GM10248 (cell line): ENCODE results near the gene ZNF423.

Experiments used
- CTCF ChIA-PET: fragments of 300-600 bp; sonication (Branson Sonifier 250); formaldehyde crosslinking; extraction: SDS; loops from one replicate; lab custom pipeline; 2021; ENCODE audit warnings: antibody characterized with exemption; lab: Yijun Ruan, JAX
- POLR2A ChIA-PET: fragments of 350-650 bp; sonication (Branson Sonifier 250); formaldehyde crosslinking; extraction: SDS; loops from one replicate; lab custom pipeline; 2020; ENCODE audit warnings: antibody characterized with exemption; lab: Yijun Ruan, JAX
- DNase-seq: peaks from one replicate; pipeline ENCODE4 v3.0.0; 2012; ENCODE audit errors: extremely low spot score
- TF ChIP-seq, protein P1 (sequence below): IDR thresholded peaks from 2 replicates; pipeline ENCODE4 v1.5.1; 2012; ENCODE audit warnings: mild to moderate bottlenecking, low read depth; ENCODE audit errors: extremely low read depth, missing control alignments, control extremely low read depth

ZNF423 gene

DNA sequence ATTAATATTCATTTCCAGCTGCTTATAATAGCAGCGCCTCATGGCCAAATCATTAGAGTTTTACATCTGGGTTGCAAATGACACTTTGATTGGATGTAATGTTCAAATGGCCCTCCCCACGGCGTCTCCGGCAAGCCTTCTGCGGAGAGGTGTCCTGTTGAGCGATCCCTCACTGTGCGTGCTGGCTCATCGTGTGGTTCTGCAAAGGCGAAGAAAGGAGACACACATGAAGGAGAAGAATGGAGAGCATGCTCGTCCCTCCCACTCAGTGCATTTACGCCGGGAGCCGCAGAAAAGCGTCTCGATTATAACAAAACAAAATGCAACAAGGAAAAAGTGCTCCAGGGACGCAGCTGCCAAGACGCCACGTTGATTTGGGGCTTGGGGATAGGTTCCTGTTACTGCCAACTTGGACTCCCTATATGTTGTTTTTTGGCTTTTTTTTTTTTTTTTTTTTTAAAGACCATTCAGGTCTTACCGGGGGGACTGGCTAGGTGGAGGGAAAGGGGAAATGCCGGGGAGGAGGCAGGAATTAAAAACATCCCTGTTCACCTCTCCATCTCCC, 364.7 kb downstream of the ZNF423 start:
- TF ChIP-seq, protein P1, sequence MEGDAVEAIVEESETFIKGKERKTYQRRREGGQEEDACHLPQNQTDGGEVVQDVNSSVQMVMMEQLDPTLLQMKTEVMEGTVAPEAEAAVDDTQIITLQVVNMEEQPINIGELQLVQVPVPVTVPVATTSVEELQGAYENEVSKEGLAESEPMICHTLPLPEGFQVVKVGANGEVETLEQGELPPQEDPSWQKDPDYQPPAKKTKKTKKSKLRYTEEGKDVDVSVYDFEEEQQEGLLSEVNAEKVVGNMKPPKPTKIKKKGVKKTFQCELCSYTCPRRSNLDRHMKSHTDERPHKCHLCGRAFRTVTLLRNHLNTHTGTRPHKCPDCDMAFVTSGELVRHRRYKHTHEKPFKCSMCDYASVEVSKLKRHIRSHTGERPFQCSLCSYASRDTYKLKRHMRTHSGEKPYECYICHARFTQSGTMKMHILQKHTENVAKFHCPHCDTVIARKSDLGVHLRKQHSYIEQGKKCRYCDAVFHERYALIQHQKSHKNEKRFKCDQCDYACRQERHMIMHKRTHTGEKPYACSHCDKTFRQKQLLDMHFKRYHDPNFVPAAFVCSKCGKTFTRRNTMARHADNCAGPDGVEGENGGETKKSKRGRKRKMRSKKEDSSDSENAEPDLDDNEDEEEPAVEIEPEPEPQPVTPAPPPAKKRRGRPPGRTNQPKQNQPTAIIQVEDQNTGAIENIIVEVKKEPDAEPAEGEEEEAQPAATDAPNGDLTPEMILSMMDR: no peak
- POLR2A ChIA-PET: no interaction called here
- DNase-seq: no peak
- CTCF ChIA-PET: interaction anchor here (1.1 to 1.3 kb wide), 3 partner anchors 13 to 102 kb away, joined by 3 to 4 read pairs (median 3); no protein-coding TSS in a partner anchor

DNA sequence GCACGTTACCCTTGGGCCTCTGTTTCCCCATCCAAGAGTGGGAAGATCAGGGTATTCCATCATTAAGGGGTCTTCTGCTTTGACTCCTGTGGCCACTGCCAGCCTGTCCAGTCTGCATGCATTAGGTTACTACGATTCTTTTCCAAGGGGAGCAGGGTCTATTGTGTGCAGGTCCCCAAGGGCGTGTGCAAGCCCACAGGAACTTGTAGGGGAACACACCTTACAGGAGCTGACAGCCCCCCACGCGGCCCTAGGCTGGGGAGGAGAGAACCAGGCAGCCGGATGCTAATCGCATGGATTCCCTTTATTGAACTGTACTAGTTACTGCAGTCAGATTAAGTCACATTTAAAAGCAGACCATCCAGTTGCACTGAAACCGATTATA, 365.6 kb downstream of the ZNF423 start:
- ChIA-PET POLR2A (no interaction called here), CTCF (no interaction called here)
- no peak for DNase-seq
- TF ChIP-seq, protein P1: no peak

DNA sequence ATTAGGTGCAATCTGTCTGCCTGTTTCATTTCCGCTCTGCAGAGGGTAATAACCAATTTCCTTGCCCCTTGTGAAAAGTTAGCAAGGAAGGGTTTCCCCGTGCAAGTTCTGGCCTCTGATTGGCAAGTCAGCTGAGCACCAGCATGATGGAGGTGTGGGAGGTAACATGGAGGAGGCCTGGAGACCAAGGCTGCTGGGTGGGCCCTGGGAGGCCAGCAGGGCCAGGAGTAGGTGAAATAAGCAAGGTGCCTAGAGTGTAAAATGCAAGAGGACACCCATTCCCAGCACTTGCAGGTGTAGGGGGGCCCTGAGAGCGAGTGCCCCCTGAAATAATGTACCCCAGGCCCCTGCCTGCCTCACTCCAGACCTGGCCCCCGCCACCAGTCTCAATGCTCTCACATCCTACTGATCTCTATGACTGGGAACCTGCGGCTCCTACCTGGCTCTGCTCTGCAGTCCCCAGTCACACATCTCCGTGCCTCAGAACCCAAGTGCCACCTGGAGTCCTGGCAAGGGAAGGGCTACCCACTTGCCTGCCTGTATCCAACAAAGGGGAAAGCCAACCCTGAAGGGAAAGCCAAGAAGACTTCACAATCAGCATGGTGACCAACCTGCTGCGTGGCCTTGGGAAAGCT, 366.1 kb downstream of the ZNF423 start:
- ChIA-PET CTCF (no interaction called here), POLR2A (no interaction called here)
- TF ChIP-seq, protein P1: no peak

DNA sequence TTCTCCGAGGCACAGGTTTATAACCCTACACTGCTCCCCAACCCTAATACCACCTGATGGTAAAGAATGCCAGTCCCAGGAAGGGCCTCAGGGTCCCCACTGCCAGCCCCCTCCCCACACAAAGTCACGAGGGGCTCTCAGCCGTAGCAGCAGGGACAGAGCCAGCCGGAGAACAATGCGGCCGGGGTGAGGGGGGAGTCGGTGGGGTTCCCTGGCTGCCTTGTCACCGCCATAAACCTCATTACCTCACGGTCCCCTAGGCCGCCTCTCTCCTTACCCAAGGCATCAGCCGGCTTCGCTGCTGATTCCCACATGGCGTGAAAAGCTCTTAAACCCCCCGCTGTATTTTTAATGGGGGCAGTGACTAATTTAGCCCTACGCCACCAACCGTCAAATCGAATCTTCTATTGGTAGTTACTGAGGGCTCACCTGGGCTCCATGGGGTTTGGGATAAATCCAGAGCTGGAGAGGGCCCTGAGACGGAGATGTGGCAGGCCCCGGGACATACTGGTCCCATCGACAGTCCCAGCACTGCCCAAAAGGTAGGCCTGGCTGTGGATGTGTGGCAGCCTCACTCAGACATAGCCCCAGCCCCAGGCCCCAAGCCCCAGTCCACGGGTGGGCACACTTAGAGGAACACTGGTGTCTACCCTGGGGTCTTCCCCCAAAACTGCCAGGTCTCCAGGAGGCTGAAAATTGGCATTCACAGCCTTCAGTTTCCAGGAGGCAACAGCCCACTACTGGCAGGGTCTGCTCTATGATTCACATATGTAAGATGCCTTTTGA, 367.0 kb downstream of the ZNF423 start:
- no peak for DNase-seq
- TF ChIP-seq, protein P1: no peak
- ChIA-PET POLR2A (no interaction called here), CTCF (no interaction called here)

More for the DNA sequence above, 366.1 kb downstream of the ZNF423 start:
- DNase-seq: no peak

DNA sequence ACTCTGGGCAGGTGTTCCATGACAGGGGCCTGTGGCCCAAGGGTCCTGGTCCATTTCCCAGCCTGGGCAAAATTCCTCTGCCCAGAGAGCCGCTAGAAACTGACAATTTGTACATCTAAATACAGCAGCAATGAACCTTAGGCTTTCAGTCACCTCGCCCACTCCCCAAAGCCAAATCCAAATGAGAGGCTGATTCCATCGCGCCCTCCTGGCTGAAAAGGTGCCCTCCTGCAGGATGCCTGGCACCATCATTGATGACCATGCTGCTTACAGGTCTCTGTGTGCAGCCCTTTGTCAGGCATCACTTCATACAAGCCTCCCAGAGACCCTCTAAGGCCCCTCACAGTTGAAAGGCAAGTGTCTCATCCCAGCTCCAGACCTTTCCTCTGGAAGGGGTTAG, 367.6 kb downstream of the ZNF423 start:
- POLR2A ChIA-PET: no interaction called here

DNA sequence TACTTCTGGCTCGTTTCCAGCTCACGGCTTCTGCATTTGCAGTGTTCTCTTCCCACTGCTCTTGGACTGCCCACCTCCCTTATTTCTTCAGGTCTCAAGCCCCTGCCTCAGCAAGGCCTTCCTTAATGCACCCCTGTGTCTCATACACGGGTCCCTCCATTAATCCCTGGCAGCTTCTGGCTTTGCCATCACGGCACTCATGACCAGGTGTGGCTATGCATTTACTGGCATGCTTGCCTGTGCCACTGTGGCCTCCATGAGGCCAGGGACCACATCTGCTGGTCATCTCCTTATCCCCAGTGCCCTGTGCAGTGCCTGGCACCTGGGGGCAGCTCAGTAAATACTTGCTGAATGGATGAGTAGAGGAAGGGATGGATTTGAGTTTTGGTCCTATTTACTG, 368.2 kb downstream of the ZNF423 start:
- no peak for DNase-seq
- CTCF ChIA-PET: interaction anchor here (0.7 to 1.0 kb wide), 2 partner anchors 17 to 138 kb away, joined by 3 read pairs; no protein-coding TSS in a partner anchor
- TF ChIP-seq, protein P1: no peak
- POLR2A ChIA-PET: no interaction called here

More for the DNA sequence above, 367.6 kb downstream of the ZNF423 start:
- CTCF ChIA-PET: no interaction called here
- TF ChIP-seq, protein P1: no peak
- no peak for DNase-seq
